ENCODE measurements around the gene CD96. TPM values are rescaled to one million over a fixed set of nuclear protein-coding genes. Genes with fewer than 3 reads are reported as not detected.
A peak's percentile ranks its signal among the peaks of the same experiment; 100 is the strongest.
"Not testable (repeated sequence)": the region's sequence is repeated elsewhere in the genome, so short reads cannot be mapped to it uniquely, and the experiment has no call there.

Gene CD96
- total and polyA plus RNA-seq, 5 donors from 2014 or later: 104 to 149 (median 125) TPM

DNA sequence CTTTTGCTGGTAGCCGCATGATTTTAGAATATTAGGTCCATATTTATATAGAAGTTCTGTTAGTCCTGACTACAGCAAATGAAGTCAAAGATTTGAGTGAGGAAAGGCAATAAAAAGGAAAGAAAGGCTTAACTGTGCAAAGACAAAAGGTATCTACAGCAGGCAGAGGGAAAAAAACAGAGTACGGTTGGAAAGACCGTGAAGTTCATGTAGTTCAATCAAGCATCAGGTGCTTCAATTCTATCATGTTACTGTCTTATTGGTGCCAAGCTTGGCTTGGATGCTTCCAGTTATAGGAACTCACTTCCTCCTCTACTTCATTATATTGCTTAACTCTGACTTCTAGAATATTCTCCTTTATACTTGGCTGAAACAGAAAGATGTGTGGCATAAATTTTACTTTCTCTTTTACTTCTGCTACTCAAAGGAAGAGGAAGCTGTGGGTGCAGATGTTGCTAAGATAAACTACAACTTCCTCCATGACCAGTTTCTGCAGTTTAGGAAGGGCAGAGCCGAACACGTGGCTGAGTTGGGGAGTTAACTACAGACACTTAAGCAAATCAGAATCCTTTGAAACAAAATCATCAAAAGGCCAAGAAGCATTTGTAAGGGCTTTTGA lies 125.7 kb downstream of the CD96 start:
- H3K27ac ChIP-seq (ENCODE audit: insufficient read depth, low read length, poor library complexity, severe bottlenecking): peak overlapping the region; percentile 79
- peaks cover 19 to 48% (median 35%) of the 10 kb centered on the region in 4 donors for H3K4me1 Mint-ChIP-seq
- H3K4me1 ChIP-seq (ENCODE audit: control insufficient read depth, insufficient read depth, low read length, poor library complexity, severe bottlenecking): peaks cover 29% of the 10 kb centered on the region
- H3K36me3 Mint-ChIP-seq: peaks cover 17% of the 10 kb centered on the region
- H3K36me3 ChIP-seq (ENCODE audit: control insufficient read depth, insufficient read depth, low read length): no peaks in the 10 kb centered on the region
- H3K27ac Mint-ChIP-seq: peak overlapping the region; percentile 83 to 94 (median 83)
- ATAC-seq (ENCODE audit: low read depth in 2 of 2) (peak; percentile 97 to 98), DNase-seq (peak; percentile 60 to 97 (median 87))
- H3K9me3 Mint-ChIP-seq: peaks cover 0 to 8% (median 2%) of the 10 kb centered on the region in 7 donors
- H3K27me3 Mint-ChIP-seq: no peaks in the 10 kb centered on the region
- no peaks in the 10 kb centered on the region for H3K27me3 ChIP-seq (ENCODE audit: control insufficient read depth, insufficient read depth, low read length)
- H3K4me3 ChIP-seq (ENCODE audit: low read depth, low read length): peak overlapping the region; percentile 90
- H3K4me3 Mint-ChIP-seq: peak overlapping the region; percentile 16 to 66 (median 52)
- no peaks in the 10 kb centered on the region for H3K9me3 ChIP-seq (ENCODE audit: control insufficient read depth in 2 of 2, low read length in 2 of 2)

DNA sequence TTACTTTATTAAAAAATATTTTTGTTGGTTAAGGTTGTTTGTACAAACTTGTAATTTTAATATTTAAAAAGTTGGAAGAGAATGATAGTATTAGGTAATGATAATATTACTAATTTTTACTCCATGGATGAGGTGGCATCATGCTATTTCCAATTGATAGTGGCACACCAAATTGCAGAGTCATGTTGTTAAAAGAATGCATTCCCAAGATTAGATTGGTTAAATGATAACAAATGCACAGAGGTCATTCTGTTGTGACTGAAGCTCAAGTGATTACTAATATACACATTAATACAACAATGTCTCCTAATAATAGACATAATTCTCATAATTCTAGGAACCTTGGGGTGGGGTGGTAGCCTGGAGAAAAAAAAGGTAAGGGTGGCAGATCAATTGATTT lies 126.3 kb downstream of the CD96 start:
- Mint-ChIP-seq H3K36me3 (peaks cover 12% of the 10 kb centered on the region), H3K9me3 (peaks cover 0 to 4% (median 1%) of the 10 kb centered on the region in 7 donors), H3K27ac (peak overlapping the region in 2 of 3 donors; percentile 1 to 83), H3K27me3 (no peaks in the 10 kb centered on the region), H3K4me3 (peak overlapping the region in 2 of 4 donors; percentile 39 to 48), H3K4me1 (peaks cover 16 to 54% (median 40%) of the 10 kb centered on the region in 4 donors)
- Histone ChIP-seq H3K4me1 (ENCODE audit: control insufficient read depth, insufficient read depth, low read length, poor library complexity, severe bottlenecking) (peaks cover 35% of the 10 kb centered on the region), H3K4me3 (ENCODE audit: low read depth, low read length) (peak overlapping the region; percentile 90), H3K9me3 (ENCODE audit: control insufficient read depth in 2 of 2, low read length in 2 of 2) (no peaks in the 10 kb centered on the region), H3K27ac (ENCODE audit: insufficient read depth, low read length, poor library complexity, severe bottlenecking) (peak overlapping the region; percentile 79), H3K27me3 (ENCODE audit: control insufficient read depth, insufficient read depth, low read length) (no peaks in the 10 kb centered on the region), H3K36me3 (ENCODE audit: control insufficient read depth, insufficient read depth, low read length) (no peaks in the 10 kb centered on the region)
- ATAC-seq (ENCODE audit: low read depth in 2 of 2) (no peak), DNase-seq (no peak)

DNA sequence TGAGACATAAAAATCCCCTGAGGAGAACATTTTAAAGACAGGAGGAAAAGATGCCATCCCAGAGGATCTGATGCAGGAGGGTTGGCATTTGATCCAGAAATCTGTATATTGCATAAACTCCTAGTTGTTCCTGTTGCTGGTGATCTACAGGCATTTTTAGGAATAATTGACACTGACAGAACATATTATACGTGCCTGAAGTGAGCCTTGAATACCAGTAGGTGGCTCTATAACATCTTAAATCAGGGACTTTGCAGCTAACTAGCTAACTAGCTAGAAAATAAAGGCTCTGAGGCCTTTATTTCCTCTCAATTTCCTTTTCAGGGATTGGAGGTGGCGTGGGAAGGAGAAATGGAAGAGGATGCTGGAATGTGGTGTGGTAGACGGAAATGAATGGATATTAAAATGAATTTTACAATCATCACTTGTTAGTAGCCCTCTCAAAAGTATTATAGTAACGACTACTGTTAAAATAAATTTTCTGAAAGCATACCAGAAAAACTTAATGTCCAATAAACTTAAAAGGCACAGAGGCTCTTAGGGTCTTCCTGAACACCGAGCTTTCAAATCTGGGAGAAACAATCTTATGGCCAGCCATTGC lies 127.0 kb downstream of the CD96 start:
- no peaks in the 10 kb centered on the region for H3K36me3 ChIP-seq (ENCODE audit: control insufficient read depth, insufficient read depth, low read length)
- H3K27ac ChIP-seq (ENCODE audit: insufficient read depth, low read length, poor library complexity, severe bottlenecking): peak overlapping the region; percentile 79
- DNase-seq: peak in 2 of 3 donors; percentile 60 to 62
- peaks cover 6% of the 10 kb centered on the region for H3K36me3 Mint-ChIP-seq
- peaks cover 0 to under 1% (median 0%) of the 10 kb centered on the region in 7 donors for H3K9me3 Mint-ChIP-seq
- H3K4me1 Mint-ChIP-seq: peaks cover 17 to 61% (median 47%) of the 10 kb centered on the region in 4 donors
- no peak overlapping the region for H3K4me3 ChIP-seq (ENCODE audit: low read depth, low read length)
- peak overlapping the region in 3 of 4 donors; percentile 1 to 48 (median 16) for H3K4me3 Mint-ChIP-seq
- no peaks in the 10 kb centered on the region for H3K27me3 ChIP-seq (ENCODE audit: control insufficient read depth, insufficient read depth, low read length)
- peak overlapping the region in 2 of 3 donors; percentile 1 to 68 for H3K27ac Mint-ChIP-seq
- H3K27me3 Mint-ChIP-seq: no peaks in the 10 kb centered on the region
- H3K4me1 ChIP-seq (ENCODE audit: control insufficient read depth, insufficient read depth, low read length, poor library complexity, severe bottlenecking): peaks cover 42% of the 10 kb centered on the region
- peak; percentile 39 to 42 for ATAC-seq (ENCODE audit: low read depth in 2 of 2)
- no peaks in the 10 kb centered on the region for H3K9me3 ChIP-seq (ENCODE audit: control insufficient read depth in 2 of 2, low read length in 2 of 2)

DNA sequence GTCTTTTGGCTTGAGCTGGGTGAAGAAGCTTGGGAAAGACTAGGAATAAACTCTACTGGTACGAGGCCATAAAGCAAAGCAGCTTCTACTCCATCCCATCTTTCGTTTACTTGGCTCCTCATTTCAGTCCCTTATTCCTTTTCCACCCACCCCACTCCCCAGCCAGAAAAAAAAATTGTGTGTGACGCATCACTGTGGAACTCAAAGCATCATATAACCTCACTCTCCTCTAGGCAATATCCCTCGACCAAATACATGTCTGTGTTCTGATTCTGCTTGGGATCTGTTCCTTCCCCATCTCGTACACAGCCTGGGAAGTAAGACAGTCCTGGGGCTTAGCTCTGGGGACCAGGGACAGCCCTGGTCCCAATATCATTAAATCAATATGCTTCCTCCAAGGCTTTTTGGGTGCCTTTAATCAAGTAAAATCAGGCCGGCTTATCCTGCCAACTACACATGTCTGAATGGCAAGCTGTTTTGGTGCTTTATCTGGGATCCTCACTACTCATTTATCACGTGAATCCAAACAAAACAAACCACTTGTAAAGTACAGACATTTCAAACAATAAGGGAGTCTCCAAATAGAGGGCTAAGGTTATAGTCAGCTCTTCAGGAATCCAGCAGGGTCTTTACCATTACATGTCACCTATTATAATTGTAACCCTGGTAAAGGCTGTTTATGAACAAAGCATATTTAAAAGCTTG lies 128.1 kb downstream of the CD96 start:
- Mint-ChIP-seq H3K4me3 (no peak overlapping the region), H3K36me3 (peaks cover under 1% of the 10 kb centered on the region), H3K9me3 (no peaks in the 10 kb centered on the region), H3K27me3 (no peaks in the 10 kb centered on the region), H3K4me1 (peaks cover 17 to 71% (median 50%) of the 10 kb centered on the region in 4 donors), H3K27ac (peak overlapping the region in 1 of 3 donors; percentile 46)
- no peak overlapping the region for H3K27ac ChIP-seq (ENCODE audit: insufficient read depth, low read length, poor library complexity, severe bottlenecking)
- H3K4me3 ChIP-seq (ENCODE audit: low read depth, low read length): no peak overlapping the region
- H3K4me1 ChIP-seq (ENCODE audit: control insufficient read depth, insufficient read depth, low read length, poor library complexity, severe bottlenecking): peaks cover 49% of the 10 kb centered on the region
- no peaks in the 10 kb centered on the region for H3K27me3 ChIP-seq (ENCODE audit: control insufficient read depth, insufficient read depth, low read length)
- no peaks in the 10 kb centered on the region for H3K9me3 ChIP-seq (ENCODE audit: control insufficient read depth in 2 of 2, low read length in 2 of 2)
- DNase-seq: no peak
- H3K36me3 ChIP-seq (ENCODE audit: control insufficient read depth, insufficient read depth, low read length): no peaks in the 10 kb centered on the region
- ATAC-seq (ENCODE audit: low read depth in 2 of 2): no peak

DNA sequence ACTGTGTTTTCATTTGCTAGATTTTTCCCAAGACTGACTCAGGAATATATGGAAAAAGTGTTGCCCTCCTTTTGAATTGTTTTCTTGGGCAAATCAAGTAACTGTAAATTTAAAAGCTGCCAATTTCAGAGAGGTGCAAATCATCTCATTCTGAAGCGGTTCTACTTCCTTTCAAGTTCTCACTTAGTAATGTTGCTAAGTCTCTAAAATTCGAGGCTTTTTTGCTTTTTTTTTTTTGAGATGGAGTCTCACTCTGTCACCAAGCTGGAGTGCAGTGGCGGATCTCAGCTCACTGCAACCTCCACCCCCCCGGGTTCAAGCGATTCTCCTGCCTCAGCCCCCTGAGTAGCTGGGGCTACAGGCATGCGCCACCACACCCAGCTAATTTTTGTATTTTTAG lies 130.5 kb downstream of the CD96 start:
- DNase-seq; H3K27me3 ChIP-seq (ENCODE audit: control insufficient read depth, insufficient read depth, low read length); H3K9me3 ChIP-seq (ENCODE audit: control insufficient read depth in 2 of 2, low read length in 2 of 2); H3K36me3 ChIP-seq (ENCODE audit: control insufficient read depth, insufficient read depth, low read length); ATAC-seq (ENCODE audit: low read depth in 2 of 2); H3K27me3 Mint-ChIP-seq; H3K27ac ChIP-seq (ENCODE audit: insufficient read depth, low read length, poor library complexity, severe bottlenecking); H3K36me3 Mint-ChIP-seq; H3K9me3 Mint-ChIP-seq; H3K27ac Mint-ChIP-seq; H3K4me3 ChIP-seq (ENCODE audit: low read depth, low read length): not testable (repeated sequence)
- H3K4me1 ChIP-seq (ENCODE audit: control insufficient read depth, insufficient read depth, low read length, poor library complexity, severe bottlenecking): peaks cover 64% of the 10 kb centered on the region
- Mint-ChIP-seq H3K4me3 (peak overlapping the region in 1 of 4 donors; percentile 14), H3K4me1 (peaks cover 36 to 78% (median 58%) of the 10 kb centered on the region in 4 donors)

DNA sequence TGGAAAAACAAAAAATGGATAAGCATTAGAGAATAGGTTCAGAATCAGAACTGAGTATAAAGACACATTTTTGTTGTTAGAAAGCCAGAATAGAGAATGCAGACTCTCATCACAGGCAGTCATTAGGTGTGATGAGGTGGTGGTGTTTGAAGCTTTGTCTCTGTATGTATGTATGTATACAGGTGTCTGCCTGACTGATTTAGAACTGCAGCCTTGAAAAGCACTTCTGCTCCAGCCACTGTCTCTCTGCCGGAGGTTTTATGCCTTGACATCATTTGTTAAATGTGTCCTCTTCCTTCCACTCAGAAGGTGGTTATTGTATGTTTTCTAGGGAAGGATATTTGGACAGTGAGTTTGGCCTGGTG lies 133.8 kb downstream of the CD96 start:
- peak overlapping the region; percentile 57 to 98 (median 94) for H3K27ac Mint-ChIP-seq
- H3K9me3 Mint-ChIP-seq: no peaks in the 10 kb centered on the region
- Histone ChIP-seq H3K9me3 (ENCODE audit: control insufficient read depth in 2 of 2, low read length in 2 of 2) (no peaks in the 10 kb centered on the region), H3K27ac (ENCODE audit: insufficient read depth, low read length, poor library complexity, severe bottlenecking) (no peak overlapping the region), H3K4me3 (ENCODE audit: low read depth, low read length) (peak overlapping the region; percentile 92), H3K27me3 (ENCODE audit: control insufficient read depth, insufficient read depth, low read length) (no peaks in the 10 kb centered on the region), H3K4me1 (ENCODE audit: control insufficient read depth, insufficient read depth, low read length, poor library complexity, severe bottlenecking) (peaks cover 45% of the 10 kb centered on the region), H3K36me3 (ENCODE audit: control insufficient read depth, insufficient read depth, low read length) (no peaks in the 10 kb centered on the region)
- peaks cover 4% of the 10 kb centered on the region for H3K36me3 Mint-ChIP-seq
- ATAC-seq (ENCODE audit: low read depth in 2 of 2) (no peak), DNase-seq (peak in 1 of 3 donors; percentile 33)
- H3K27me3 Mint-ChIP-seq: no peaks in the 10 kb centered on the region
- peak overlapping the region; percentile 92 to 99 (median 98) for H3K4me3 Mint-ChIP-seq
- H3K4me1 Mint-ChIP-seq: peaks cover 34 to 79% (median 57%) of the 10 kb centered on the region in 4 donors

DNA sequence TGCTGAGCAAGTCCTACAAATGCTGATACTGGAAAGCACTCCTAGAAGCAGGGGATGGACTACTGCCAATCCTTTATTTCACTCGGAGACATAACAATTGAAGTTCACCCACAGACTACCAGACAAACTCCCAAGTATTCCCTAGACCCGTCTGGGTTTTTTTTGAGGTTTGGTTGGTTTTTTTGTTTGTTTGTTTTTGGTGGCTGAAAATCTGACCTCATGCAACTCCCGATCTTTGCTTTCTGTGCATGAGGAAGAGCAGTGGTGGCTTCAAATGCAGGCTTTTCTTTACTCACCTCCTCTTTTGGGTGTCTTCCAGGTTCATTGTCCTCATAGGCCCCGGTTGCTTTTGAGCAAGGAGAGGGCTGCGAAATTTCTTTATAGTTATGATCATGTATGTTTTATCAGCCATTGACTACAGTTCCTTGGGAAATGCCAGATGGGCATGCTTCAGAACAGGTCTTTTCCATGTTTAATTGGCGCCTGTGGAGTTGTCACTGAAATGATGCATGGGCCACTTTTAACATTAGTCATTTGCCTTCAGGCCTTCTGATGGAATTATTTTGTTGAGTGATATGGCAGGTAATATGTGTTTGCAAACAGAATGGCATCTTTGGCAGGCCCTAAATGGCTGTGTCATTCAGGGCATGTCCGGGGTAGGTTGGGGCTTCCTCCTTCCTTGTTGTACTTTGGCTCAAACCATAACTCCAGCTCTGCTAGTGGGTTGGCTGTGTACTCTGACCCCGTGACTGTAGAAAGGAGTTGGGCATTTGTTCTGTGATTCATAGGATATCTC lies 134.4 kb downstream of the CD96 start:
- Mint-ChIP-seq H3K36me3 (peaks cover 6% of the 10 kb centered on the region), H3K4me3 (peak overlapping the region; percentile 92 to 99 (median 98)), H3K9me3 (no peaks in the 10 kb centered on the region), H3K4me1 (peaks cover 34 to 77% (median 57%) of the 10 kb centered on the region in 4 donors), H3K27me3 (no peaks in the 10 kb centered on the region), H3K27ac (peak overlapping the region; percentile 57 to 98 (median 94))
- Histone ChIP-seq H3K36me3 (ENCODE audit: control insufficient read depth, insufficient read depth, low read length) (no peaks in the 10 kb centered on the region), H3K9me3 (ENCODE audit: control insufficient read depth in 2 of 2, low read length in 2 of 2) (no peaks in the 10 kb centered on the region), H3K4me3 (ENCODE audit: low read depth, low read length) (peak overlapping the region; percentile 92), H3K4me1 (ENCODE audit: control insufficient read depth, insufficient read depth, low read length, poor library complexity, severe bottlenecking) (peaks cover 45% of the 10 kb centered on the region), H3K27ac (ENCODE audit: insufficient read depth, low read length, poor library complexity, severe bottlenecking) (no peak overlapping the region), H3K27me3 (ENCODE audit: control insufficient read depth, insufficient read depth, low read length) (no peaks in the 10 kb centered on the region)
- DNase-seq (no peak), ATAC-seq (ENCODE audit: low read depth in 2 of 2) (no peak)

Data from CD4-positive, CD25-positive, alpha-beta regulatory T cell (primary cell).